Breast epithelium (tissue), 3 donors: ENCODE measurements around the gene RPL12.

Experiments
- CTCF ChIP-seq, 3 donors: fragments of 450-650 bp; IDR thresholded peaks; one replicate each; pipeline ENCODE4 v1.5.1; 2016 to 2017; ENCODE audit warnings: antibody characterized with exemption in 3 of 3, mild to moderate bottlenecking in 3 of 3, moderate library complexity in 3 of 3
- POLR2AphosphoS5 ChIP-seq, 3 donors: sonication (generic); formaldehyde crosslinking; IDR thresholded peaks; one replicate each; pipeline ENCODE4 v1.6.1; 2017; ENCODE audit warnings: antibody characterized with exemption in 3 of 3

- TF ChIP-seq POLR2AphosphoS5 (IDR thresholded peaks at IDR 0.05) (no peak), CTCF (IDR thresholded peaks at IDR 0.05) (no peak)
Measured at GRCh38 chr9:127424676-127424999, 26.6 kb downstream of the RPL12 start.
